Suprapubic skin (tissue), 3 donors: ENCODE data around the gene HSPA5.
"Not testable (repeated sequence)": the region's sequence is repeated elsewhere in the genome, so short reads cannot be mapped to it uniquely, and the experiment has no call there.

Experiments used
- POLR2A ChIP-seq, 2 donors: fragments of 450-650 bp; IDR thresholded peaks; one replicate each; pipeline ENCODE4 v1.6.1; 2017; ENCODE audit warnings: antibody characterized with exemption in 2 of 2, mild to moderate bottlenecking in 2 of 2, moderate library complexity in 2 of 2
- TF ChIP-seq, protein P1 (sequence below), 2 donors: fragments of 200-600 bp in 1 of 2; fragments of 450-650 bp in 1 of 2; sonication (generic) in 1 of 2; IDR thresholded peaks; one replicate each; pipeline ENCODE4 v1.5.1; 2016 to 2019; ENCODE audit warnings: antibody characterized with exemption in 2 of 2, mild to moderate bottlenecking in 1 of 2, moderate library complexity in 1 of 2

DNA sequence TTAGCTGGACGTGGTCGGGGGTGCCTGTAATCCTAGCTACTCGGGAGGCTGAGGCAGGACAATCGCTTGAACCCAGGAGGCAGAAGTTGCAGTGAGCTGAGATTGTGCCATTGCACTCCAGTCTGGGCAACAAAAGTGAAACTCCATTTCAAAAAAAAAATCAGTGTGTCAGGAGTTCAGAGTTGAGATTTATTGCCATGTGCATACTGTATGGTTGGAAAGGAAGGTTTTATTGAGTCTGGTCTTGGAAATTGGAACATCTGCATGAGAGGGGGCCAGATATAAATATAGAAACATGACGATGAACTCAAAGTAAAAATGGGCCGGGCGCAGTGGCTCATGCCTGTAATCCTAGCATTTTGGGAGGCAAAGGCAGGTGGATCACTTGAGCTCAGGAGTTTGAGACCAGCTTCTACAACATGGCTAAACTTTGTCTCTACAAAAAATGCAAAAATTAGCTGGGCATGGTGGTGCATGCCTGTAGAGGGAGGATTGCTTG lies 45.8 kb upstream of the HSPA5 start:
- TF ChIP-seq, protein P1, sequence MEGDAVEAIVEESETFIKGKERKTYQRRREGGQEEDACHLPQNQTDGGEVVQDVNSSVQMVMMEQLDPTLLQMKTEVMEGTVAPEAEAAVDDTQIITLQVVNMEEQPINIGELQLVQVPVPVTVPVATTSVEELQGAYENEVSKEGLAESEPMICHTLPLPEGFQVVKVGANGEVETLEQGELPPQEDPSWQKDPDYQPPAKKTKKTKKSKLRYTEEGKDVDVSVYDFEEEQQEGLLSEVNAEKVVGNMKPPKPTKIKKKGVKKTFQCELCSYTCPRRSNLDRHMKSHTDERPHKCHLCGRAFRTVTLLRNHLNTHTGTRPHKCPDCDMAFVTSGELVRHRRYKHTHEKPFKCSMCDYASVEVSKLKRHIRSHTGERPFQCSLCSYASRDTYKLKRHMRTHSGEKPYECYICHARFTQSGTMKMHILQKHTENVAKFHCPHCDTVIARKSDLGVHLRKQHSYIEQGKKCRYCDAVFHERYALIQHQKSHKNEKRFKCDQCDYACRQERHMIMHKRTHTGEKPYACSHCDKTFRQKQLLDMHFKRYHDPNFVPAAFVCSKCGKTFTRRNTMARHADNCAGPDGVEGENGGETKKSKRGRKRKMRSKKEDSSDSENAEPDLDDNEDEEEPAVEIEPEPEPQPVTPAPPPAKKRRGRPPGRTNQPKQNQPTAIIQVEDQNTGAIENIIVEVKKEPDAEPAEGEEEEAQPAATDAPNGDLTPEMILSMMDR (IDR thresholded peaks at IDR 0.05), result not testable (repeated sequence)
- not testable (repeated sequence) for TF ChIP-seq POLR2A (IDR thresholded peaks at IDR 0.05)
